Muscle of arm (tissue), 12 donors: Measurements from ENCODE around the gene ANKS6. TPM values are rescaled to one million over a fixed set of nuclear protein-coding genes. Genes with fewer than 3 reads are reported as not detected.

Source experiments
- DNase-seq: peaks from one replicate; pipeline ENCODE4 v3.0.0-alpha.2; 2013
- polyA plus RNA-seq, 12 donors: library from polyadenylated mRNA; unstranded; fragments of 120-200 nt; gene quantifications; one replicate each; pipeline ENCODE4 v1.2.1, GENCODE V29; 2013; ENCODE audit not compliant: insufficient read length in 12 of 12

The ANKS6 gene
- polyA plus RNA-seq, 12 donors, result 7.8 to 17.4 (median 11.9) TPM; not detected in 1

GRCh38 chr9:98818764-98819163 lies 22.4 kb upstream of the ANKS6 start:
- DNase-seq, result no peak

DNA sequence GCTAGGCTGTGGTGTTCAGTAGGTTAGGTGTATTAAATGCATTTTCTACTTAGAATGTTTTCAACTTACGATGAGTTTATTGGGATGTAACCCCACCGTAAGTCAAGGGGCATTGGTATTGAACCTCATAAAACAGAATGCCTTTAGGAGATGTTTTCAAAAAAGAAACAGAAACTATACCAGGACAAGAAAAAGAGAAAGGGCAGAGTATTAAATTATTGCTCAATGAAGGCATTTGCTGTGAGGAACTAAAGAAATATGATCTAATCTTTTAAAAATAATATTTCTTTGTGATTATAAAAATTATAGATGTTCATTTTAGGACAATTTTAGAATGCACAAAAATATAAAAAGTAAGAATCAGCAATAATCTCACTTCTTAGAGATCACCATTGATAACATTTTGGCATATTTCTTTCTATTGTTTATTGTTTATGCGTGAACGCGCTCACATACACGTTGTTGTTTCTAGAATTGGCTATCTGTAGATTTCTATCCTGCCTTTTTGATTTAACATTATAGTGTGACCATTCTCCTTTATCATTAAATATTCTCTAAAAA lies 19.1 kb upstream of the ANKS6 start:
- DNase-seq, result no peak

- no peak for DNase-seq
These were observed 14.8 kb upstream of the ANKS6 start for GRCh38 chr9:98811051-98811650.

GRCh38 chr9:98810102-98810842 lies 13.9 kb upstream of the ANKS6 start:
- no peak for DNase-seq

- no peak for DNase-seq
These were observed 13.2 kb upstream of the ANKS6 start for GRCh38 chr9:98809311-98810101.

GRCh38 chr9:98808875-98809274 lies 12.5 kb upstream of the ANKS6 start:
- DNase-seq, result no peak

GRCh38 chr9:98808411-98808815 lies 12.1 kb upstream of the ANKS6 start:
- no peak for DNase-seq

GRCh38 chr9:98807814-98808195 lies 11.4 kb upstream of the ANKS6 start:
- DNase-seq, result no peak

GRCh38 chr9:98807070-98807813 lies 10.9 kb upstream of the ANKS6 start, which contains the start of gene GALNT12:
Gene GALNT12, plus strand, starts transcription at chr9:98807670. Its CDS starts 29 bp downstream, at chr9:98807699.
- DNase-seq, result no peak

DNA sequence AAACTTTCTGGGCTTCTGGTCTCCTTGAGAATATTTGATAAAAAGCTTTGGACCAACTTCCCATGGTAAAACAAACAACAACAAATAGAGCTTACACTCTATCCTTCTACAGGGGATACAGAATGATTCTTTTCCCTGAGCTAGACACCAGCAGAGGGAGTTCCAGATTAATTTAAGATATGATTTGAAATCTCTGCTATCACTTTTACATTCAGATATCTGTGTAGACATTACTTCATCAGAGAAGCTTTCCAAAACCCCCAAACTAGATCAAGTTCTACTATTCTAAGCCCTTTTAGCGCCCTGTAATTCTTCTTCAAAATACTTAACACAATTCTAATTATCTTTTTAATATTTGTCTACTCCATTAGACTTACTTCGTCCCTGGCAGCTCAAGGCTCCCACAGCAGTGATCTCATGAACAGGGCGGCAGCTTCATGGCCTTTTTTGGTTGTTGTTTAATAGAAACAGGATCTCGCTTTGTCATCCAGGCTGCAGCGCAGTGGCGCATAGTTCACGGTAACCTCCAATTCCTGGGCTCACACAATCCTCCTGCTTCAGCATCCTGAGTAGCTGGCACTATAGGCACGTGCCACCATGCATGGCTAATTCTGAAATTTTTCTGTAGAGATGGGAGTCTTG lies 10.2 kb upstream of the ANKS6 start:
- DNase-seq, result no peak

- DNase-seq, result no peak
These were observed 9.3 kb upstream of the ANKS6 start for GRCh38 chr9:98805506-98806272.

- no peak for DNase-seq
These were observed 7.7 kb upstream of the ANKS6 start for GRCh38 chr9:98804083-98804482.

DNA sequence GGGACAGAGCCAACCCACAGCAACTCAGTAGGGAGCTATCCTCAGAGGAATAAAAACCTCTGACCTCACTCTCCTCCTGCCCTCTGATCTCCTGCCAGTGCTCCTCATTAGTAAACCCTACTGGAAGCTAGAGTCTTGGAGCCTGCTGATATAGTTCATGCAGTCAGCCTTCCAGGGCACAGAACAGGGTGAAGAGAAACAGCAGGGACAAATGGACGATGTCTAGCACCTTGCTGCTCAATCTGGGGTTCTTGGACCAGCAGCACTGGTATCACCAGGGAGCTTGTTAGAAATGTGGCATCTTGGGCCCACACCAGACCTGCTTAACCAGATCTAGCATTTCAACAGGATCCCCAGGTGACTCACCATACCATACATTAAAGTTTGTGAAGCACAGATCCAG lies 5.6 kb upstream of the ANKS6 start:
- DNase-seq, result no peak

DNA sequence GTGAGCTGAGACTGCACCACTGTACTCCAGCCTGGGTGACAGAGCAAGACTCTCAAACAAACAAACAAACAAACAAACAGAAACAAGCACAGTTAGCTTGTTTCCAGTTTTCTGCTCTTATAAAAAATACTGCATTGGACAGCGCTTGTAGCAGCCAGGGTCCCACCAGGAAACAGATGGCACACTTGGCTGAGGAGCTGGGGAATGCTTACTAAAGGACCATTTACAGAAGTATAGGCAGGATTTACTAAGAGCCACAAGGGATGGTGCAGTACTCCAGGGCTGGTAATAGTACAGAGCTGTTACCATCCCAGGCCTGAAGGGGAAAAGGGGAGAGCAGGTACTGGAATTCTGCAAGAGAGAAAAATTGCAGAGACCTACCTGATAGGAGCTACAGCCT lies 5.2 kb upstream of the ANKS6 start:
- DNase-seq, result no peak

DNA sequence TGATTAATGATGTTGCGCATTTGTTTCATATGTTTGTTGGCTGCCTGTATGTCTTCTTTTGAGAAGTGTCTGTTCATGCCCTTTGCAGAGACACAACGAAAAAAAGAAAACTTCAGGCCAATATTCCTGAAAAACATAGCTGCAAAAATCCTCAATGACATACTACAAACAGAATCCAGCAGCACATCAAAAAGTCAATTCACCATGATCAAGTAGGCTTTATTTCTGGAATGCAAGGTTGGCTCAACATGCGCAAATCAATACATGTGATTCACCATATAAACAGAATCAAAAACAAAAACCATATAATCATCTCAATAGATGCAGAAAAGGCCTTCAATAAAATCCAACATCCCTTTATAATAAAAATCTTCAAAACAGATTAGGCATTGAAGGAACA lies 1.9 kb upstream of the ANKS6 start:
- DNase-seq, result no peak

GRCh38 chr9:98797491-98797890 lies 1.1 kb upstream of the ANKS6 start:
- no peak for DNase-seq

DNA sequence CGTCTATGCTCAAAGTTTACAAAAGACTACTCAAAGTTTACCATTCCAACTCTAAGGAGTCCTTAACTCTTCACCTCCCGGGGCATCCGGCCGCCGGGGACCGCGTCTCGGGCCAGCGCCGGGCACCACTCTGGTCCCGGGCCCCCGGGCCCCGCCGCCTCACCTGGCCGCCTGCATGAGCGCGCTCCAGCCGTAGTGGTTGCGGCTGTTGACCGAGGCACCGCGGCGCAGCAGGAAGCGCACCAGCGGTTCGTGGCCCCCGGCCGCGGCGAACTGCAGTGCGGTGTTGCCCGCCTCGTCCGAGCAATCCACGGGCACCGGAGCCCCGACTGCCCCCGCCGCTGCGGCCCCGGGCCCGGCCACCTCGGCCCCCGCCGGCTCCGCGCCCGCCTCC lies 388 bp downstream of the ANKS6 start:
- DNase-seq, result no peak

- no peak for DNase-seq
These were observed 930 bp downstream of the ANKS6 start for GRCh38 chr9:98795295-98795955.

- DNase-seq, result no peak
These were observed 1.6 kb downstream of the ANKS6 start for GRCh38 chr9:98794802-98795201.

DNA sequence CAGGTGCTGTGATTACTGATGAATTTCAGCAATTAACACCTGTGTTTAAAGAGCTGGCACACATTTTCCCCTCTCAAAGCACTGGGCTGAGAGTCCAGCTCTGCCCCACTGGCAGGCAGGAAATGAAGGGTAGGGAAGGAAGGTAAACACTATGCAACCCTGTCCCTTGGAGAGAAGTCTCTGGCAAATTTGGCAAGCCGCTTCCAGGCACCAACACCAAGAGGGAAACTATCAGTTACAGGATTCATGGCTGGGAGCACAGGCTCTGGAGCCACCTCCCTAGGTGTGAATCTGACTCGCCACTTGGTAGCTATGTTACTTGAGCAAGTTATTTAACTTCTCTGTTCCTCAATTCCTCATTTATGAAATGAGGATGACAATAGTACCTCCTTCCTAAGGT lies 3.3 kb downstream of the ANKS6 start:
- DNase-seq, result no peak
